GM10266 (cell line): Measurements from ENCODE around the gene RPL36AL.

Experiments
- DNase-seq: peaks from one replicate; pipeline ENCODE4 v3.0.0; 2012; ENCODE audit errors: extremely low spot score
- TF ChIP-seq, protein P1 (sequence below): IDR thresholded peaks from 2 replicates; pipeline ENCODE4 v1.5.1; 2012; ENCODE audit warnings: mild to moderate bottlenecking, low read depth; ENCODE audit not compliant: control insufficient read depth, insufficient read depth; ENCODE audit errors: missing control alignments

RPL36AL gene

GRCh38 chr14:49612671-49613070, 7.8 kb downstream of the RPL36AL start:
- no peak for DNase-seq
- TF ChIP-seq, protein P1, sequence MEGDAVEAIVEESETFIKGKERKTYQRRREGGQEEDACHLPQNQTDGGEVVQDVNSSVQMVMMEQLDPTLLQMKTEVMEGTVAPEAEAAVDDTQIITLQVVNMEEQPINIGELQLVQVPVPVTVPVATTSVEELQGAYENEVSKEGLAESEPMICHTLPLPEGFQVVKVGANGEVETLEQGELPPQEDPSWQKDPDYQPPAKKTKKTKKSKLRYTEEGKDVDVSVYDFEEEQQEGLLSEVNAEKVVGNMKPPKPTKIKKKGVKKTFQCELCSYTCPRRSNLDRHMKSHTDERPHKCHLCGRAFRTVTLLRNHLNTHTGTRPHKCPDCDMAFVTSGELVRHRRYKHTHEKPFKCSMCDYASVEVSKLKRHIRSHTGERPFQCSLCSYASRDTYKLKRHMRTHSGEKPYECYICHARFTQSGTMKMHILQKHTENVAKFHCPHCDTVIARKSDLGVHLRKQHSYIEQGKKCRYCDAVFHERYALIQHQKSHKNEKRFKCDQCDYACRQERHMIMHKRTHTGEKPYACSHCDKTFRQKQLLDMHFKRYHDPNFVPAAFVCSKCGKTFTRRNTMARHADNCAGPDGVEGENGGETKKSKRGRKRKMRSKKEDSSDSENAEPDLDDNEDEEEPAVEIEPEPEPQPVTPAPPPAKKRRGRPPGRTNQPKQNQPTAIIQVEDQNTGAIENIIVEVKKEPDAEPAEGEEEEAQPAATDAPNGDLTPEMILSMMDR, result no peak

- TF ChIP-seq, protein P1, result no peak
- DNase-seq, result no peak
These were observed 8.2 kb downstream of the RPL36AL start for GRCh38 chr14:49612251-49612650.

GRCh38 chr14:49607583-49607982, 12.8 kb downstream of the RPL36AL start:
- TF ChIP-seq, protein P1, result no peak
- no peak for DNase-seq

GRCh38 chr14:49598485-49599300, 21.7 kb downstream of the RPL36AL start, which contains the start of gene LRR1:
LRR1 (plus strand) TSS chr14:49598940; CDS start chr14:49599021, 81 bp downstream.
- peak; percentile 82 for DNase-seq
- TF ChIP-seq, protein P1, result no peak

DNA sequence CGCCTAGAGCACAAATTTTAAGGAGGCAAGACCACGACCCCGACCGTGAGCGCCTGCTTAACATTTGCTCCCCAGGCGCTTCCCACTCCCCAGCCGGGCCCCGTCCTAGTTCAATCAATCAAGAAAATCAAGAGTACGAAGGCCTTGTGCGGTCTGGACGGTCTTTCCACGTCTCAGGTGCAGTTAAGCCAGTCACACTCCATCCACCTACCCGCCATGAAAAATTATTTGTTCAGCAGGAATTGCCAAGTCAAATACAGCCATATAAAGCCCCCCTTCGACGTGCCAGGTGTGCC, 22.3 kb downstream of the RPL36AL start:
- TF ChIP-seq, protein P1, result no peak
- no peak for DNase-seq

- DNase-seq, result peak; percentile 51
These were observed 25.9 kb downstream of the RPL36AL start for GRCh38 chr14:49594347-49595091.

More at GRCh38 chr14:49594347-49595091, 25.9 kb downstream of the RPL36AL start:
- TF ChIP-seq, protein P1, result no peak
